K562 (cell line): ENCODE measurements around the gene FSD1L. TPM values are rescaled to one million over a fixed set of nuclear protein-coding genes. Genes with fewer than 3 reads are reported as not detected.

ENCODE experiments used
- ATAC-seq: fragments of 200-7000 bp; cut with Tn5 transposase; 3 replicates; pipeline ENCODE4 v1.9.1; 2020; ENCODE audit warnings: moderate library complexity
- BruUV-seq: library from RNA; stranded (reverse); fragments of 400-500 nt; replicated peaks from 2 replicates; lab custom pipeline; 2021; lab: Mats Ljungman, UMichigan
- CTCF ChIA-PET: fragments of 300-600 bp; formaldehyde crosslinking; extraction: SDS; loops from one replicate; lab custom pipeline; 2021; ENCODE audit warnings: low intra/inter-chr PET ratio; lab: Yijun Ruan, JAX
- POLR2A ChIA-PET: fragments of 300-600, 350-650 bp; sonication (Branson Sonifier 250); formaldehyde crosslinking; extraction: SDS; loops from one replicate; lab custom pipeline; 2021; ENCODE audit warnings: antibody characterized with exemption, inconsistent platforms; lab: Yijun Ruan, JAX
- DNase-seq, 4 experiments: peaks; one replicate each; pipeline versions ENCODE4 v3.0.0 to v3.0.0-alpha.2; 2011 to 2018; ENCODE audit warnings: low spot score in 3 of 4, mixed read lengths in 3 of 4; ENCODE audit errors: extremely low read depth in 1 of 4
- FAIRE-seq: peaks from 2 replicates; lab custom pipeline; 2011; peaks lifted over from hg19 to GRCh38; lab: Jason Lieb, UNC
- H2AFZ ChIP-seq: 2 replicates; pipeline ENCODE4 v1.6.0; 2011; ENCODE audit warnings: low read depth, low read length, control low read depth, inconsistent platforms
- H3K27ac ChIP-seq: fragments of 200-600 bp; 3 replicates; pipeline ENCODE4 v1.8.0; 2011; ENCODE audit warnings: low read depth, mild to moderate bottlenecking, control low read depth, inconsistent platforms, low read length, moderate library complexity, mixed read lengths; ENCODE audit errors: extremely low read depth
- H3K27me3 ChIP-seq, 2 experiments: fragments of 300-600 bp in 1 of 2; 2 replicates in 1 of 2; 3 replicates in 1 of 2; pipeline versions ENCODE4 v1.6.0 to v1.8.0; 2011; ENCODE audit warnings: inconsistent platforms in 2 of 2, low read length in 2 of 2, mild to moderate bottlenecking in 1 of 2, mixed read lengths in 1 of 2, moderate library complexity in 1 of 2; ENCODE audit not compliant: control insufficient read depth in 2 of 2, insufficient read depth in 2 of 2
- H3K36me3 ChIP-seq: fragments of 300-600 bp; 3 replicates; pipeline ENCODE4 v1.8.0; 2011; ENCODE audit warnings: mild to moderate bottlenecking, low read length, inconsistent platforms; ENCODE audit not compliant: control insufficient read depth, insufficient read depth
- H3K4me1 ChIP-seq, 2 experiments: fragments of 200-600 bp in 1 of 2; replicated peaks in 1 of 2; 2 replicates in 1 of 2; 3 replicates in 1 of 2; pipeline versions ENCODE4 v1.5.1 to v1.8.0; 2011; ENCODE audit warnings: inconsistent platforms in 2 of 2, low read length in 2 of 2, mild to moderate bottlenecking in 1 of 2, mixed read lengths in 1 of 2, moderate library complexity in 1 of 2; ENCODE audit not compliant: control insufficient read depth in 2 of 2, insufficient read depth in 2 of 2
- H3K4me2 ChIP-seq: 2 replicates; pipeline ENCODE4 v1.6.1; 2011; ENCODE audit warnings: low read length, control low read depth, inconsistent platforms, mixed read lengths; ENCODE audit not compliant: insufficient read depth
- H3K4me3 ChIP-seq: fragments of 200-600 bp; sonication (generic), shearing (Covaris generic); 2 replicates; pipeline ENCODE4 v1.5.1; 2016; ENCODE audit warnings: control low read depth, inconsistent platforms
- H3K79me2 ChIP-seq: fragments of 200-600 bp; 3 replicates; pipeline ENCODE4 v1.8.0; 2011; ENCODE audit warnings: low read length, inconsistent platforms; ENCODE audit not compliant: control insufficient read depth, insufficient read depth
- H3K9ac ChIP-seq, 2 experiments: 2 replicates each; pipeline versions ENCODE4 v1.6.0 to v1.6.1; 2011; ENCODE audit warnings: low read depth in 2 of 2, low read length in 2 of 2, control low read depth in 1 of 2, inconsistent platforms in 1 of 2, mild to moderate bottlenecking in 1 of 2, mixed read lengths in 1 of 2; ENCODE audit not compliant: insufficient read depth in 1 of 2
- H3K9me1 ChIP-seq: one replicate; pipeline ENCODE4 v1.6.0; 2011; ENCODE audit warnings: inconsistent platforms, mild to moderate bottlenecking, low read length, moderate library complexity; ENCODE audit not compliant: control insufficient read depth, insufficient read depth
- H3K9me3 ChIP-seq: replicated peaks from 2 replicates; pipeline ENCODE4 v1.5.1; 2011; ENCODE audit warnings: low read depth, low read length, inconsistent platforms; ENCODE audit not compliant: control insufficient read depth, insufficient read depth
- H4K20me1 ChIP-seq: replicated peaks from 2 replicates; pipeline ENCODE4 v1.6.1; 2011; ENCODE audit warnings: low read length, inconsistent platforms, mixed read lengths; ENCODE audit not compliant: control insufficient read depth, insufficient read depth
- CHCHD3 ChIP-seq: fragments of 250-450 bp; sonication (Bioruptor Pico); IDR thresholded peaks from 2 replicates; pipeline ENCODE4 v2.1.2; 2022; ENCODE audit warnings: mild to moderate bottlenecking
- CHD7 ChIP-seq: fragments of 200-600 bp; sonication (generic); IDR thresholded peaks from one replicate; pipeline ENCODE4 v1.6.1; 2012; ENCODE audit warnings: mild to moderate bottlenecking, low read depth, low read length, inconsistent platforms
- EZH2 ChIP-seq: IDR thresholded peaks from 2 replicates; pipeline ENCODE4 v1.6.1; 2012; ENCODE audit warnings: low read depth, mild to moderate bottlenecking, inconsistent platforms, low read length, borderline replicate concordance
- THRA ChIP-seq: fragments of 450-650 bp; IDR thresholded peaks from 2 replicates; pipeline ENCODE4 v1.6.1; 2017; ENCODE audit warnings: mild to moderate bottlenecking, moderate library complexity
- WGBS: fragments of 100-300 bp; shearing (Covaris generic); methylation state at CpG from one replicate; pipeline ENCODE4 v1.1.6; 2016; ENCODE audit warnings: low coverage, mixed read lengths; ENCODE audit not compliant: insufficient coverage; ENCODE audit errors: missing lambda C conversion rate; 5-methylcytosine and 5-hydroxymethylcytosine counted together
- in situ Hi-C: fragments of 300-500 bp; cut with MboI; formaldehyde crosslinking; loops from 4 replicates; pipeline ENCODE4 v1.15.0; 2018; ENCODE audit warnings: inconsistent platforms, mixed read lengths
- intact Hi-C: fragments of 100-400 bp; cut with micrococcal nuclease; formaldehyde crosslinking; loops from 2 replicates; pipeline ENCODE4 v1.14.2; 2022
- polyA plus RNA-seq, 8 experiments: library from polyadenylated mRNA; depleted of rRNA in 4 of 8; stranded (reverse) in 5 of 8; unstranded in 3 of 8; fragments of >200 nt; fragmentation: Nextera tagmentation in 2 of 8; fragmentation: Illumina TruSeq in 1 of 8; extraction: Ambion mirVana in 2 of 8; extraction: Trizol in 1 of 8; gene quantifications; 2 replicates each; pipeline versions ENCODE4 v1.2.1 to v1.2.3, GENCODE V29; 2011 to 2014; ENCODE audit warnings: inconsistent platforms in 1 of 8, missing spikeins in 1 of 8
- total RNA-seq, 7 experiments: library from RNA; depleted of rRNA in 6 of 7; stranded (reverse); fragments of >200 nt in 6 of 7; fragmentation: Illumina TruSeq in 2 of 7; extraction: Trizol in 2 of 7; gene quantifications; 2 replicates each; pipeline versions ENCODE4 v1.2.1 to v1.2.3, GENCODE V29; 2011 to 2021; ENCODE audit warnings: low replicate concordance in 1 of 7

FSD1L gene
- total and polyA plus RNA-seq, 9 of the 15 experiments (the other 6 are each of a cell fraction or from before 2014, with no cell fraction given): 0.95 to 4.2 (median 2.1) TPM

GRCh38 chr9:105507096-105507790 is 59.4 kb downstream of the FSD1L start:
- H3K9ac ChIP-seq: no peak overlapping the region
- TF ChIP-seq CHCHD3 (CRISPR knock-in tag): no peak
- no peak for TF ChIP-seq EZH2
- no peak for TF ChIP-seq THRA
- TF ChIP-seq CHD7: no peak
- TF ChIP-seq, all 486 proteins: peak for 0
- in situ Hi-C loops (no loop called here), intact Hi-C loops (no loop called here)
- no peaks in the 10 kb centered on the region for H4K20me1 ChIP-seq
- no peaks in the 10 kb centered on the region for H3K9me1 ChIP-seq
- FAIRE-seq (no peak), ATAC-seq (no peak), DNase-seq (no peak)
- H3K27me3 ChIP-seq: no peaks in the 10 kb centered on the region
- H3K79me2 ChIP-seq: no peaks in the 10 kb centered on the region
- no peak overlapping the region for H3K4me2 ChIP-seq
- H3K27ac ChIP-seq: no peak overlapping the region
- no peak overlapping the region for H2AFZ ChIP-seq
- H3K9me3 ChIP-seq: no peaks in the 10 kb centered on the region
- H3K36me3 ChIP-seq: peaks cover 2% of the 10 kb centered on the region; the same call in 1 of the 3 replicates
- H3K4me1 ChIP-seq: no peaks in the 10 kb centered on the region; a peak in 1 of 5 replicates
- no peak overlapping the region for H3K4me3 ChIP-seq
- no TSS peak for BruUV-seq
- 74% methylated on average over 4 of the region's 4 CpGs for WGBS
- ChIA-PET POLR2A (no interaction called here), CTCF (no interaction called here)
